Central memory CD4-positive, alpha-beta T cell (primary cell): ENCODE results near the gene GFPT2.
"Not testable (repeated sequence)": the region's sequence is repeated elsewhere in the genome, so short reads cannot be mapped to it uniquely, and the experiment has no call there.

ENCODE experiments used
- DNase-seq: peaks from one replicate; pipeline ENCODE4 v3.0.0; 2022

Gene GFPT2

DNA sequence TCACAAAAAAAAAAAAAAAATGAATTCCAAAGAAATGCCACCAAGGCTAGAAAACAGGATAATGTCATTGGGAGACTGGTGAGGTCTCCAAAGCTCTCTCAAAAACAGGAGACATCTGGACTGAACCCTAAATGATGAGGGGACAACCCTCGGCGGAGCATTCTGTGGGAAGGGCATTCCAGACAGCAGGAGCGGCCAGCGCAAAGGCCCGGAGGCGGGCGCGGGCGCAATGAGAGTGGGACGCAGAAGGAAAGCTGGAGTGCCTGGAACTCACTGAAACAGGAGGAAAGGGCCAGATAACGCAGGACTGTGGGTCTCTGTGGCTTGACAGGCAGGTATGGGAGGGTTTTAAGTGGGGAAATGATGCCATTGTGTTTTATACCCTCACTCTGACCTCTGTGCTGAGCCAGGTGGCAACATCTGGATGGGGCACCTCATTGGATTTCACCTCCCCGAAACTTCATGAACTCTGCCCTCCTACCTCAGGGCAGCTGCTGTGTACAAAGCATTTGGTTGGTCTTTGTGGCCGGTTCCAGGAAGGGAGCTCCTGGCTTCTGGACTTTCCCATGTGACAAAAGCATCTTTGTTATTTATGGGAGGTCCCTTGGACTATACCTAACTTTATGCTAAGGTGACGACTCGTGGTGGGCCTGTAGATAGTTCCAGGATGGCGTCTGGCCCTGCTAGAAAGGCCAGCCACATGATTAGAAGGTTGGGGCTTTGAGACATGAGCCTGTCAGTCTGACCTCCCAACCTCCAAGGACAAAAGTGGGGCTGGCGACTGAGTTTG lies 49.7 kb downstream of the GFPT2 start:
- DNase-seq = no peak

DNA sequence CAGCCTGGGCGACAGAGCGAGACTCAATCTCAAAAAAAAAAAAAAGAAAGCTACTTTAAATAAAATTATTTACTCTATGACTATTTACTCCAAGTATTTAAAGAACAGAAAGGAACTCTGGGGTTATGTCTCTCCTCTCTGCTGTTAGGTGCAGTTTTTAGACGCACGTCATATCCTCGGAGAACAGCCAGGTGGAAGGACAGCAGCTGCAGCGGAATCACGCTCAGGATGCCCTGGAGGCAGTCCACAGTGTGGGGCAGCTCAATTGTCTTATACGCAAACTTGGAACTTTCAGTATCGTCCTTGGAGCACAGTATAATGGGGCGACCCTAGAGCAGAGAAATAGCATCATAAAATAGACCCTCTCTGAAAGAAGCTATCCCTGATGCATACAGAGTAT lies 50.9 kb downstream of the GFPT2 start:
- no peak for DNase-seq

DNA sequence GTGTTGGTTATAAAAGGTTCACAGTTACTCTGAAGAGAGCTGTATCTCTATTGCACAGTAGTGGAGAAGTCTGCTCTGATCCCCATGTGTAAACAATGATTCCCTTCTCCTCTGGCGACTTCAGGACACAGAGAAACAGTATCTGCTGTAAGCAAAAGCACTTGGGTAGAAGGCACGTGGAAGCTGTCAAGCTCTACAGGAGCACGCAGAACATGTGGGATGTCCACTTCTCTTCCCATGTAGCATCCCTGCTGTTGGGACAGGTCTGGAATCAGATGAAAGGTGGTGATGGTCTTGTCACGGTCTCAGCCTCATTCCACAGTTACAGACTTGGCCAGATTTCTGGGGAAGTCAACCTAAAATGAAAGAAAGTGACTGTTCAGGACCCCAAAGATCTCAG lies 51.9 kb downstream of the GFPT2 start:
- DNase-seq = no peak

- DNase-seq = no peak
Observed at GRCh38 chr5:180299526-180299925, 53.6 kb downstream of the GFPT2 start.

- not testable (repeated sequence) for DNase-seq
Observed at GRCh38 chr5:180299014-180299413, 54.1 kb downstream of the GFPT2 start.

GRCh38 chr5:180297587-180298282 lies 55.4 kb downstream of the GFPT2 start:
- no peak for DNase-seq

GRCh38 chr5:180296771-180297170 lies 56.4 kb downstream of the GFPT2 start:
- DNase-seq = no peak

GRCh38 chr5:180294913-180295555 lies 58.1 kb downstream of the GFPT2 start:
- DNase-seq = no peak

- DNase-seq = no peak
Observed at GRCh38 chr5:180294411-180294810, 58.7 kb downstream of the GFPT2 start.

DNA sequence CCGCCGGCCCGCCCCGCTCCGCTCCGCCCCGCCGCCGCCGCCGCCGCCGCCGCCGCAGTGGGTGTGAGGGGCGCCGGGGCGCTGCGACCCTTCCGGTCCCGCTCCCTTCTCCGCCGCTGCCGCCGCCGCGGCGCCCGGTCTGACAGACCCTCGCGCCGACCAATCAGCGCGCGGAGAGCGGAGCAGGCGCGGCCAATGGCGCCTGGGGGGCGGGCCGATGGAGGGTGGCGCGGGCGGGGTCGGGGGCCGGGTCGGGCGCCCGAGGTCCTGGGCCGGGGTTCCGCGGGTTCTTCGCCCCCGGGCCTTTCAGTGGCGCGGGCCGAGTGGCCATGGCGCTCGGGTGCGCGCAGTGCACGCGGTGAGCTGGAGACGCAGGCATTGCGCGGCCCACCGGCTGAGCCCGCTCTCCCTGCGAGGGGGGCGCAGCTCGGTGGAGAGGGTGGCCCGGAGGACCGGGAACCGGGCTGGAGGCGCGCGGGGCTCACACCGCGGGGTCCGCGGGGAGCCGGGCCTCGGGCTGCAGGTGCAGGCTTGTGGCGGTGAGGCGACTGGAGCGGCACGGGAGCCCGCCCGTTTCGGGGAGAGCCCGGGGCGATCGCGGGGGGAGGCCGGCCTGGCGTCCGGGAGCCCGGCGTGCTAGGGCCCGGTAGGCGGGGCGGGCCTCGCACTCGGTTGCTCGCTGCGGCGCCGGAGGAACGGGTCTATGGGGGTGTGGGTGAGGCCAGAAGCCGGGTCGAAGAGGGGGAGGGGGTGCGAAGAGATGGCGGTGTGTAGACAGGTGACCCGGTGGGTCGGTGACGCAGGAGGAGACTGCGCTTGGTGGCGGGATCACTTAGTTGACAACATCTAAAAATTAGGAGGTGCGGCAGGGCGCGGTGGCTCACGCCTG lies 60.9 kb downstream of the GFPT2 start, which contains the start of gene MAPK9:
MAPK9 (minus strand) TSS at position 141 of the 889 bp plus-strand sequence. CDS start 11,522 bp downstream, outside the sequence.
- peak; percentile 87 for DNase-seq

- no peak for DNase-seq
Observed at GRCh38 chr5:180291234-180291940, 61.7 kb downstream of the GFPT2 start.

GRCh38 chr5:180290568-180291233 lies 62.4 kb downstream of the GFPT2 start:
- DNase-seq = no peak

DNA sequence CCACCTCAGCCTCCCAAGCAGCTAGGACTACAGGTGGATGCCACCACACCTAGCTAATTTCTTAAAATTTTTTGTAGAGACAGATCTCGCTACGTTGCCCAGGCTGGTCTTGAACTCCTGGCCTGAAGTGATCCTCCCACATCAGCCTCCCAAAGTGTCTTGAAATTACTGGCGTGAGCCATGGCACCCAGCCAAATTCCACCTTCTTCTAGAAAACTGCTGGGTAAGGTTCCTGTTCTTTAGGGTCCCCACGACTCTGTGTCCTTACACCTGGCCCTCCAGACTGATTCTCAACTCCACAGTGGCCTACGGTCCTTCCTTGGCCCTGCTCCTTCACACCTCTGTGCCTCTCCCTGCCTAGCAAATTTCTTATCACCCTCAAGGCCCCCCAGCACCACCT lies 63.2 kb downstream of the GFPT2 start:
- no peak for DNase-seq

DNA sequence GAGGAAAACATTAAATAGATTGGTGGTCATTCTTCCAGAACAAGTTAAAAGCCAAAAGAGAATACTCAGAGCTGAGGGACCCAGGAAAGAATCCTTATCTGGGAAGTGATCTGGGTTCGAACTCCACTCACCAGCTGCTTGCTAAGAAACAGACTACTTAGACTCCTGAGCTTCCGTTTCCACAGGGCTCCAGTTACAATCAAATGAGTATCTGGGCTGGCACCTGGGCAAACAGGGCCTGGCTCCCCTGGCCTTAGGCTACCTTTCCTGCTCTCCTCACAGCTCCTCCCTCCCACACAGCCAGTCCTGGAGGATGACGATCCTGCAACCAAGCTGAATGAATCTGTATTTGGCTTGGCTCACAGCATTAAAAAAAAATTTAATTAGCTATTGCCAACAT lies 63.7 kb downstream of the GFPT2 start:
- DNase-seq = no peak

DNA sequence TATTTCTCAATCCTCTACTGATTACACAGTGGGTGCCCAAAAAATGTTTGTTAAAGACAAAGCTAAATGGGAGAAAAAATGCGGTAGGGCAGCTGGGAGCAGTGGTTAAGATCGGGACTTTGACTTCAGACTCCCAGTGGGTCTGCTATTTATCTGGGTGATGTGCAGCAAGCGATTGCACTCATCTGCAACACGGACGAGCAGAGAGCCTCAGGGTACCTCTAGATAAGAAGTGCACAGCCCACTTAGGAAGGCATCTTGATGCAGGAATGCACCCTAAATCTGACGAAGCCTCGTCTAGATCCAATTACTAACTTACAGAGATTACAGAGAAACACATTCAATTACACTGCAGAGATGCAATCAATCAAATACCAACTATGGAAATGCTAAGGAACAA lies 65.3 kb downstream of the GFPT2 start:
- DNase-seq = no peak

GRCh38 chr5:180287404-180287803 lies 65.7 kb downstream of the GFPT2 start:
- DNase-seq = no peak

- no peak for DNase-seq
Observed at GRCh38 chr5:180284149-180284548, 69.0 kb downstream of the GFPT2 start.

GRCh38 chr5:180283026-180283615 lies 70.0 kb downstream of the GFPT2 start:
- DNase-seq = no peak

DNA sequence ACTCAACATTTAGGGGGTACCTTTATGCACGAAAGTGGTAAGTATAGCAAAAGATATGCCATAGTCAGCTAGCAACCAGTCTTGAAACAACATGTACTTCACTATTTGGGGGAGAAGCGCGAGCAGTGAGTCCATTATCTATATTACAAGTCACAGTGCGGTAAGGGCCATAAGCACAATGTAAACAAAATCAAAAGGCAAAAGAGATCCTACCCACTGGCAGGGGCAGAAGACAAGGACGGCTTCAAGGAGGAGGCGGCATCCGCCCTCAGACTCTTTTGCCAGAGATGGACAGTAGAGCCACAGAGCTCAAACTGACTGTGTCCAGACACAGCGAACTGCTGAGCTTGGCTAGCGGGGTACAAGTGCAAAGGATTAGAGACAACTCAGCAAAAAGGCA lies 70.9 kb downstream of the GFPT2 start:
- no peak for DNase-seq

DNA sequence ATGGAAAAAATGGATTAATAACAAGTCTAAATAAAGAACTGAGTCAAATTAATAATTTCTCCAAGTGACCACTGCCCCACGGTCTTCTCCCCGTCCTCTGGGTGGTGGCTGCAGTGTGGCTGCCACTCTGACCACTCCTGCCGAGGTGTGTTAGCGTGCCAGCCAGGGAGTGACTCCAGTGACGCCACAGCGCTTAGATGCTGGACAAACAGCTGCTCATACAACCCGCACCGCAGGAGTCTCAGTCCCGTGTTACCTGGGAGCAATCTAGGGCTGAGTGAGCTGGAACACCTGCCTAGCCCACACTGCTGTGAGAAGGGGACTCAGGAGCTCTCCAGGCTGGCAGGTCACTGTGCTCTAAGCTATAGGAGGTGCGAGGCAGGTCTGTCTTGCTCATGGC lies 71.4 kb downstream of the GFPT2 start:
- DNase-seq = no peak

- no peak for DNase-seq
Observed at GRCh38 chr5:180274695-180275094, 78.4 kb downstream of the GFPT2 start.
